HG03060 (cell line): Measurements from ENCODE around the gene MAST4.

Experiments
- ATAC-seq: cut with Tn5 transposase; IDR thresholded peaks from one replicate; pipeline ENCODE4 v1.9.1; 2021; ENCODE audit warnings: low read depth, moderate number of reproducible peaks; ENCODE audit not compliant: unreplicated experiment

MAST4 gene

DNA sequence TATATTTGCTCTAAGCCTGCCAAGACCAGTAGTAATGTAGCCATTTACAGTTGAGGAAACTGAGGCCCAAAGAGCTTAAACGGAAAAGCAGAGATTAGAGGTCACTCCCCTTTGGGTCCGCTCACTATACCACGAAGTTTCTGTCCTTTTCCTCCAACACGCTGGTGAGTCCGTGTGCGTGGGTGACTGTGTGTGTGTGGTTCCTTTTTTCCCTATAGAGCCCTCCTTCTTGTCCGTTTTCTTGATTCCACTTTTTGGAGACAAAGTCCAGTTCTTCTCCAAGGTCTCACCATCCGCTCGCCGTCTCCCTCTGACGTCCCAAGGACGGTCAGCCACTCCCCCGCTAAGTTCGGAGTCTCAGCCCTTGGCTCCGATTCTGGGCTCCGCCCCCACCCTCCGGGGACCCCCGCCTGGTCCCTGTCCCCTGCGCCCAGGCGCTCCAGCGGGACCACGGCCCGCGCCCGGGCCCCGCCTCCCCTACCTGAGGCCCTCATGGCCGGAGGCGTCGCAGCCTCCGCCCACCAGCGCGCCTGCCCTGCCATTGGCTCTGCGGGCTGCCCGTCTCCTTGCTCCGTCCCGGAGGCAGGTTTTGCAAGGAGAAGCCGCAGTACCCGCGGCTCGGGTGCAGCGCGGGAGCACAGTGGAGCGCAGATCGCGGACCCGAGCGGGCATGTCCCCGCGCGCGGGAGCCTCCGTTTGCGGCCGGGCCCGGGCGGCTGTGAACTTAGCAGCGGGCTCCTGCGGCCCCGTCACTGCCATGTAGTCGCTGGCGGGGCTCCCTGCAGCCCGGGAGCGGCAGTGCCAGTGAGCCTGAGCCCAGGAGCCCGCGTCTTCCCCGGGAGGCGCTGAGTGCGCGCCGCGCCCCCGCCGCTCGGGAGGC, at the start of gene MAST4:
Gene MAST4 (plus strand): TSS at position 638 of the 880 bp plus-strand sequence. CDS start 263 bp downstream, outside the sequence.
- ATAC-seq, result peak; percentile 91

DNA sequence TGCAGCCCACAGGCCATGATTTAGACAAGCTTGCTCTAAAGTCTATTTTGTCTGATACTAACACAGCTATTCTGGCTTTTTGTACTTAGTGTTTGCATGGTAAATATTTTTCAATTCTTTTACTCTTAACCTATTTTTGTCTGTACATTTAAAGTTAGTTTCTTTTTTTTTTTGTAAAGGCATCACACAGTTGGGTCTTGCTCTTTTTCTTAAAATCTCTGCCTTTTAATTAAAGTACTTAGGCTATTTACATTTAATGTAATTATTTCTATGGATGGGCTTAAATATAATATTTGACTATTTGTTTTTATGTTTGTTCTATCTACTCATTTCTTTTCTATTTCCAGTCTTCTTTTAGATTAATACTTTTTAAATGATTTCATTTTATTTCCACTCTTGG, 49.7 kb upstream of the MAST4 start:
- ATAC-seq, result no peak

DNA sequence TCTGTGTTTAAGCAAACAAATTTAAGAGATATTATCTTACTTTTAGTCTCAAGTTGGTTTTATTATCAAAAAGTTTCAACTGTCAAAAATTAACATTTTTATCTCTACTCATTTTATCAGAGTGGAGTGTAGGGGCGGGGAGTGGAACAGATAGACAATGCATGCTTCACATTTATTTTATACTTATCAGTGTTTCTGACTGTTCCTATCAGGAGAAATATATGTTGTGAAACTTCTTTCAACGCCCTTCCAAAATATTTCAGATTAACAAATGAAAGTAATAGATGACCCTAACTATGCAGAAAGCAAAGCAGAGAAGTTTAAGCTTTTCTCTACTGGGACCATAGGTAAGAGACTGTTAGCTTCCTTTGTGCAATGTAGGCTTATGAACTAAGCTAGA, 44.9 kb upstream of the MAST4 start:
- ATAC-seq, result no peak

DNA sequence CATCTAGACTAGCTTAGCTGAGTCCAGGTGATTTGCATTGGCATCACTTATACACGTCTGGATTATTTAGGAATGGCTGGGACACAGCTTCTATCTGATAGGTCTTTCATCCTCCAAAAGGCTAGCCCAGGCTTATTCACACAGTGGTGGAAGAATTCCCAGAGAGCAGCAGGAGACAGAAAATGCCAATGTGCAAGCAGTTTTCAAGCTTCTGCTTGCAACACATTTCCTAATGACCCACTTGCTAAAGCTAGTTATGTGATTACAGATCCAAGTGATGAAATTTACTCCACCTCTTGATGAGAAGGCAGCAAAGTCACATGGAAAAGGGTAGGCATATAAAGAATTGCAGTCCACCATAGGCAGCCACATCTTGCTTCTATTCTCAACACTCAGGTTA, 44.2 kb upstream of the MAST4 start:
- ATAC-seq, result no peak

DNA sequence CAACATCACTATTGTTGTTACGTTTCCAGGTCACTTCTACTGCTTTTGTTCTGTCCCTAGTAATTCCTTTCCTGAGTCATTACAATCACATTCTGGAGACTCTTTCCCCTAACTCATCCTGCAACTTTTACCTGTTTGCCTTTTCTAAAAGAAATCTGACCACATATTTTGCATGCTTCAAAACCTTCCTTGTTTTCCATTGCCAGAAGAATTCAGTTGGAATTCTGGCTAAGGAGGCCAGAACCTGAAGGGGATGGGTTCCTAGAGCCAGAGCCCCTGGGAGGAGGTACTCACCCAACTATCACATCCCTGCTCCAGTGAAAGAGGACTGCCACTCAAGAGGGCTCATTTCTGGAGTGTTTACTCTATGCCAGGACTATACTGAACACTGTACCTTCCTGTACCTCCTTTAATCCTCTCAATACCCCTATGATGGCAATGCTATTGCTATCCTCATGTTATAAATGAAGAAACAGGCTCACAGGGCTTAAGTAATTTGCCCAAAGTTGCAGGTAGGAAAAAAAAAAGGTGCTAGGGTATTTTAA, 42.8 kb upstream of the MAST4 start:
- no peak for ATAC-seq

DNA sequence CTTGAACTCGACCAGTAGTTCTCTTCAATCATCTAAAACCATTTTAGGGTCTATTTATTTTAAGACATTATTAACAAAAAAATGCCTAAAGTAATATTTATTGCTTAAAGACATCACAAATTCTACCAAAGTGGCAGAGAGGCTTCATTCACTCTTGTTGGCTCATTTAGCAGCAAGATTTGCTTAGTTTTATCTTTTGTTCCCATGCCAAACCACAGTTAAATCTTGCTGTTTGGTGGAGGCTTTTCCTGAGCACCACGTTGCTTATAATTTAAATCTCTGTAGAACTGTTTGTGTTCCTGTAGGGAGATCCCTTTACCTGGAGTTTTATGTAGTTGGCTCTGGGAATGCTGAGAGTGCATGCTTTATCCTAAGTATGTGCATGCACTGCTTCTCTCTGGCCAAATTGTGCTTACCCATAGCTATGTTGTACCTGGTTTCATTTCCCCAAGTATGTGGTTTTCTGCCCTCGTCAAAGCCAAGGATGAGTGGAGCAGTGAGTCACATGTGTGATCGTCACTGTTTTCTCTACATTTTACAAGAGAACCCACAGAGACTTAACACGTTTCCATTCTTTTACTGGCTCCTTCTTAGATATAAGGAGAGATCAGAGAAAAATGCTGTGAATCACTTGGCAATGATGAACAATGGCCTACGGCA, 42.1 kb upstream of the MAST4 start:
- peak; percentile 94 for ATAC-seq

DNA sequence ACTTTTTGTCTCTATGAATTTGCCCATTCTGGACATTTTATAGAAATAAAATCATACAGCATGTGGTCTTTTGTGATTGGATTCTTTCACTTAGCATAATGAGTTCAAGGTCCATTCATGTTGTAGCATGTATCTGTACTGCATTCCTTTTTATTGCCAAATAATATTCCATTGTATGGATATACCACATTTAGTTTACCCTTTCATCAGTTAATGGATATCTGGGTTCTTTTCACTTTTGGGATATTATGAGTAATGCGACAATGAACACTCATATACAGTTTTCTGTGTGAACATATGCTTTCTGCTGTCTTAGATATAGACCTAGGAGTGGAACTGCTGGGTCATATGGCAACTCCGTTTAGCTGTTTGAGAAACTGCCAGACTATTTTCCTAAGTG, 41.3 kb upstream of the MAST4 start:
- no peak for ATAC-seq

DNA sequence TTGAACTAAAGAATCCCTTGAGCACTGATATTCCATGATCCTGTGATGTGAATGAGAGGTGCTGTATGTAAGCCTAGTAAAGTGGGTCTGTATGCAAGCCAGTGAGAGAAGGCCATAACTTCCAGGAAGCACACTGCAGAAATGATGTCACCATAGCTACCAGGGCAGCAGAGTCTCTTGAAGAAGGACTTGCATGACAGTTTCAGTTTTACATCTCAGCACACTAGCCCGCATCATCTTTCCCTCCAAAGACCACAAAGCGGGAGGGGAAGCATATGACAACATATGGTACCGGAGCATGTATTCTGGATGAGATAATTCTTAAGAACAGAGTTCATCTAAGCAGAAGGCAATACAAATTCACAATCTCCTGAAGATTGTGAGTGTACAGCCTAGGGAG, 37.6 kb upstream of the MAST4 start:
- peak; percentile 54 for ATAC-seq

DNA sequence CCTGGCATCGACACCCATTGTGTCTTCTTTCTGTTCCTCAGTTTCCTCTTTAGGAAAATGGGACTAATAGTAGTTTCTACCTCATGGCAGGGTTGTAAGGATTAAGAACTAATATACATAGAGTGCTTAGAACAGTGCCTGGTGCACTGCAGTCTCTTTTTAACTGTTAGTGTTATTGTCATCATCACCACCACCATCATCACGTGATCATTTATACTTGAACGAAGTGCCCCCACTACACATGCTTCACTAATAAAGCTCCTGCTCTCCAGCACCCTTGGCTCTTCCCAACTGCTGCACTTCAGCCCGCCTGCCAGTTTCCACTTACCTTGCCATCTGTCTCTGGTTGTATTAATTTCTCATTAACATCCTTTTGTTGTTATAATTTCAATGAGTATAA, 35.8 kb upstream of the MAST4 start:
- no peak for ATAC-seq

DNA sequence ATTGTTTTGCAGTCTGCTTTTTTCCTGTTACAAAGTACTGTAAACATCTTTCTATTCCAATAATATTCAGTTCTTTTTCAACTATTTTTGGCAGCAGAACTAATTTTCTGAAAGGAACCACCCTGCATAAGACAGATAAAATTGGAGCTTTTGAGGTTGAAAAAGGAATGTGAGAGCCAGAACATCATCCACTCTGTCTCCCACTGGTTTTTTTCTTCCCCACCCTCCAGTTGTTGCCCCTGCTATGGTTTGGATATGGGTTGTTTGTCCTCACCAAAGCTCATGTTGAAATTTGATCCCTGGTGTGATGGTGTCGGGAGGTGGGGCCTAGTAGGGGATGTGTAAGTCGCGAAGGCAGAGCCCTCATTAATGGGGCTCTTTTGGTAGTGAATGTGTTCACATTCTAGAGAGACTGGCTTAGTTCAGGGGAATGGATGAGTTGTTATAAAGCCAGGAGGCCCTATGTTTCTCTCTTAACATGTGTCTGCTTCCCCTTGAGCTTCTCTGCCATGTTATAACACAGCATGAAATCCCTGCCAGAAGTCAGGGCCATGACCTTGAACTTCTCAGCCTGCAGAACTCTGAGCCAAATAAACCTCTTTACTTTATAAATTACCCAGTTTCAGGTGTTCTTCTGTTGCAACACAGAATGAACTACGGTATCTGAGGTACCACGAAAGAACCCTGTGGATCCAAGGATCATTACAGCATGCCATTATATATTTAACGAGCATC, 34.8 kb upstream of the MAST4 start:
- no peak for ATAC-seq

DNA sequence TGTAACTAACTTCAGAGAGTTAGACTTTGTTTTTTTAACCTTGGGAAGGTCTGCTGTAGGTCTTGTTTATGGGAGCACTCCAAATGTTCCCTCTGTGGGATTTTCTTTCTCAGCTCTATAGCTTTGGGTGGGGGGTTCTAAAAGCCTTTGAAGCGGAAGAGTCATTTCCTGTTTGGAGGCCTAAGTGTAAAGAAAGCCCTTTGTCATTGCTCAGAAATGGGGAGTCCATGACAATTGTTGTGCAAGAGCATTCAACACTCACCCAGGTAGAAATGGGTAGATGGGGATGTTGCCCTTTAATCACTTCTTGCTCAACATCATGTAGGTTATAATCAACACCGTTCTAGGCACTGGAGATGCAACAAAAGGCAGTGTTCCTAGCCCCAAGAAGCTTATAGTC, 30.3 kb upstream of the MAST4 start:
- ATAC-seq, result no peak

DNA sequence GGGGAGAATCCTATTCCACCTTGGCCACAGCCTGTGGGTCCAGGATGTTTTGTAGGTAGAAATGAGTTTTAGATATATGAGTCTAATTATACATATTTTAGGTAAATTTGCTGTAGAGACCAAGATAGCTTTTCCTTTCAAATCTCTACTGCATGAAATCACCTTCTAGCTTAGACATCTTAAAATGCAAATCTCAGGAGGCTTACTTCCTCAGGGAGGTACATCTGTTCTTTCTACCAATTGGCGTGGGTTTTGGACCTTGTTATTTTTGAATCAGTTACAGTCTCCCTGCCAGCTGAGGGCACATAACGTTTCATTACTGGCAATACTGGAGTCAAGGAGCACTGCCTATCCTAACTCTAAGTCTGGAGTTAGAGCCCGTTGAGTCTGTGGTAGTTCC, 28.7 kb upstream of the MAST4 start:
- ATAC-seq, result no peak

DNA sequence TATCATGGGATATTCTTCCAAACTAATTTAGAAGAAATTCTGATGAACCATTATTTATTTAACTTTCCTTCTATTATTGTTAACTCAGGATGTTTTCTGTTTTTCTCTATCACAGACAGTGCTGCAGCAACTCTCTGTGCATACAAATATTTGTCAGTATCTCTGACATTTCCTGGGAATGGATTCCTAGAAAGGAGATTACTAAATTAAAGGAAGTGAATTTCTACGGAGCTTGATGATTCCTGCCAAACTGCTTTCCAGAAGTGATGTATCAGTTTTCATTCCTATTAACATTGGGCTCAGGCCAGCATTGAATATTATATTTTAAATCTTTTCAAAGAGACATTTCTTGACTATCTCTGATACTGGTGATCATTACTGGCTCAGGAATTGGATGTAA, 26.0 kb upstream of the MAST4 start:
- no peak for ATAC-seq

DNA sequence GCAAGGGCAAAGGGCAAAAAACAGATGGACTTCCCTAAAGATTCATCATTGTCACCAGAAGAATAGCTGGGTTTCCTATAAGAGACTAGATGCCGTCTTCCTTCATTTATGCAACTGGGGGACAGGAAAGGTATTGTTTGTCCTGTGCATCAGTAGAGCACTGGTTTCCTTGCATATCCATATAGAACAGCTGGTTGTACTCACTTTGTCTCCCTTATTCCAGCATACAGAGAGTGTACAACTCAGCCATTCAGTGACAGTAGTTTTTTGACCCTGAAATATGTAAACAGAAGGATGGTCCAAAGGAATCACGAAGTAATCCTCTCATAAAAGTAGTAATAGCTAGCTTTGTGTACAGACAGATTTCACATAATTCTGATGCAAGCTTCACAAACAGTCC, 22.5 kb upstream of the MAST4 start:
- ATAC-seq, result no peak

DNA sequence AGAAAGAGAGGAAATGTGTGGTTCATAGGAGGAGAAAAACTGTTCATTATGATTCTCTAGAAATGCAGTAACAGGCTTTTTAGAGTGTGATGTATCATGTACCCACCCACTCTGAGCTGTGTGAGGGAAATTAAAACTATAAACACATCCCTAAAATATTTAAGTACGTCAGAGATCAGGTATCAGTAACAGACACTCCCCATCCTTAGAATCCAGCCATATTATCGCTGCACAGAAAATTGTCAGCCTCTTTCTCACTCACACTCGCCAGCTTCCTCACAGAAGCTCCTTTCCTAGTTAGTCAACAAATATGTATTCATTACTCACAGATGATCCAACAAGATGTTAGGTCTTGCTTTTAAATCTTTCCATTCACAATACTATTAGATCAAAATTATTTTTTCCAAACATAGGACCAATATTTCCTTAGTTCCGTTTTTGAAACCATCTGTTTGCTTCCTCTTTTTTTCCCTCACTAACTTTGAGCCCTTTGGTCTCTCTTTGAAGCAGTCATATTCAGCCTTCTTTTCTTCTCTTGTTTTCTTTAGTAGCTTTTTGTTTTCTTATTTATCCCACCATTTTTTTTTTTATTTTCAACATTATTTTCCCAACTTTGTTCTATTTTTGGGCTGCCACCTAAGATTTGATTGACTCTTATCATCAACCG, 13.6 kb upstream of the MAST4 start:
- no peak for ATAC-seq

DNA sequence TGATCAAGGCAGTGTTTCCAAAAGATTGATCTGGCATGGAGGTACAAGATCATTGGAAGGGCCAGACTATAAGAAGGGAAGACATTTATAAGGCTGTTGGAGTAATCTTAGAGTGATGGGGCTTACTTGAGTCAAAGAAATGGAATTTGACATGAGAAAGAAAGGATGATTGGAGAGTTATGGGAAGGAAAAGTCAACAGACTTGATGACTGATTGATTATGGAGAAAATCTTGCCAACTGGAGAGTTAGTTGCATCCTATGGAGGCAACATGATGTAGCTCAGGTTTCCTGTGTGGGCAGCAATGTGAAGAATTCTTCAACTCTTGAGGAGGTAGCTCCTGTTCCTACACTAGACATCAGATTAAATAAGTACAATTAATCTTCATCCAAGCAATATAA, 10.9 kb upstream of the MAST4 start:
- ATAC-seq, result no peak

DNA sequence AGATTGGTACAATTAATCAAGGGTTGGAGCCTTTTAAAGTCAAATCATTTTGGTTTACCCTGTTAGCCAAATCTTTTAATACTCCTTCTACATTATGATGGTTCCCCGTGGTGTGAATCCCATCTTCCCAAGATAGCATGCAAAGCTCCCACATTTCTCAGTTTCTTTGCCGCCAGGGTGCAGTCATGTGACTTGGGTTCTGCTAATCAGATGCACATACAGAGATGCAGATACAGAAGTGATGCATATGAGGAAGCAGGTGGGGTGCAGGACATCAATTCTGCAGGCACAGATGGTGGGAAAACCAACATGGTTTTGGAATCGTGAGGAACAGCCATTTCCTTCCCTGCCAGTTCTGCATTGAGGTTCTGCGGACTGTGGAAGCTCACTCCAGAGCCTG, 8.4 kb upstream of the MAST4 start:
- ATAC-seq, result no peak

DNA sequence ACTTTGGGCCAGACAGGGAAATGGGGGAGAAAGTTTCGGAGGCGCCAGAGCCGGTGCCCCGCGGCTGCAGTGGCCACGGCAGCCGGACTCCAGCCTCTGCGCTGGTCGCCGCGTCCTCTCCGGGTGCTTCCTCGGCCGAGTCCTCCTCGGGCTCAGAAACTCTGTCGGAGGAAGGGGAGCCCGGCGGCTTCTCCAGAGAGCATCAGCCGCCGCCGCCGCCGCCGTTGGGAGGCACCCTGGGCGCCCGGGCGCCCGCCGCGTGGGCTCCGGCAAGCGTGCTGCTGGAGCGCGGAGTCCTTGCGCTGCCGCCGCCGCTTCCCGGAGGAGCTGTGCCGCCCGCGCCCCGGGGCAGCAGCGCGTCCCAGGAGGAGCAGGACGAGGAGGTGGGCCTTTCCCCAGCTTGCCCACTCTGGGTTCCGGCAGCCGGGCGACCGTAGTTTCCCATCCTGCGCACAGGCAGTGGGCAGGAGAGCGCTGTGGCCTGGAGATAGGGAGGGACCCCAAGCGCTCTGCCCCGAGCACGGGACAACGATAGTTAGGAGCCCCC, 516 bp downstream of the MAST4 start:
- no peak for ATAC-seq

DNA sequence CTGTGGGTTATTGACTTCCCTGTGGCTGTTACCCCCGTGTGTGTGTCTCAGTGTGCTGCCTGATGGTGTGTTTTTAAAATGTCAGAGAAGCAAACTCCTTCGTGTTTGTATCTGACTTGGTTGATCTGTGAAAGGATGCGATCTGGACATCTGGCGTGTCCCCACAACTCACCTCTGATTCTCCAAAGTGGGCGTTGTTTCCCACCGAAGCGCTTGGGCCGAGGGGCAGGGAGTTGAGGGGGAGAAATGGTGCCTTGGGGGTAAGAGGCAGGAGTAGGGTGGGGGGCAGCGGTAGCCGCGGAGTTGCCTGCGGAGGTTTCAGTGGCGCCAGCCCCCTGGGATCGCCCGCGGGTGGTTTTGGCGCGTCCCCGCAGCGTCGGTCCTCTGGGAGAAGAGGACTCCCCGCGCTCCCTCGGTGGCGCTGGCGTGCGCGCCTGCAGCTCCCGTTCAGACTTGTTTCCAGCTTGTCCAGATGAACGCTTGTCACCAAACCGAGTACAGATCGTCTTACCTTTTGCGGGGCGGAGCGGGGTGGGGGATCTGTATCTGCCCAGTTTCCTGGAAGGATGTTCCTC, 1.1 kb downstream of the MAST4 start:
- no peak for ATAC-seq

DNA sequence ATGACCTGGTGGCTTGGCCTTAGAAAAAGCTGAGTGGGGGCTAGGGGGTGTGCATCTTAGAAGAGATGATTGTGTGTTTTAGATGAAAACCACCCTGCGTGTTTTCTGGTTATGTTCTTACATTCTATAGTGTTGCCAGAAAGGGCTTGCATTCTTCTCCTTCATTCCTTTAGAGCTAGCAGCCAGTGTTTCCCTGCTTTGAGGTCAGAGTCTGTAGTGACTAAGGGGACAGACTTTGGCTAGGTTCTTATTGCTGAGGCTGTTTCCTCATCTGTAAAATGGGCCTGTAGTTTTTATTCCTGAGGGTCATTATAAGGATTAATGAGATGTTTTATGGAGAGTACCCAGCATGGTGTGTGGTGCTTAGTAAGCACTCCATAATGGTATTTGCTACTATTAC, 6.4 kb downstream of the MAST4 start:
- no peak for ATAC-seq
